Body of pancreas (tissue), 4 donors: ENCODE results near the gene PDHA1. TPM values are rescaled to one million over a fixed set of nuclear protein-coding genes. Genes with fewer than 3 reads are reported as not detected.

Experiments
- ATAC-seq: fragments of 150-250 bp; one replicate; pipeline ENCODE4 v1.9.1; 2016
- DNase-seq, 4 donors: peaks; one replicate each; pipeline ENCODE4 v3.0.0-alpha.2; 2019
- H3K27ac ChIP-seq, 4 donors: fragments of 200-600 bp; sonication (generic); 1 replicate in 3 of 4; 2 replicates in 1 of 4; pipeline versions ENCODE4 v1.5.1 to v1.6.1; 2016 to 2019; ENCODE audit warnings: mild to moderate bottlenecking in 1 of 4, mixed read lengths in 1 of 4, moderate library complexity in 1 of 4
- H3K27me3 ChIP-seq, 2 donors: fragments of 200-600 bp; sonication (generic); one replicate each; pipeline ENCODE4 v1.6.0; 2016; ENCODE audit warnings: mild to moderate bottlenecking in 1 of 2
- H3K36me3 ChIP-seq, 2 donors: fragments of 200-600 bp; sonication (generic); replicated peaks in 1 of 2; 2 replicates each; pipeline ENCODE4 v1.5.1; 2016; ENCODE audit warnings: low read depth in 2 of 2; ENCODE audit not compliant: insufficient read depth in 1 of 2
- H3K4me1 ChIP-seq: fragments of 200-600 bp; sonication (generic); one replicate; pipeline ENCODE4 v1.6.0; 2016
- H3K4me3 ChIP-seq, 2 donors: fragments of 200-600 bp; sonication (generic); 1 replicate in 1 of 2; 2 replicates in 1 of 2; pipeline ENCODE4 v1.5.1; 2016 to 2019
- H3K9me3 ChIP-seq, 3 donors: fragments of 200-600 bp; sonication (generic); 1 replicate in 2 of 3; 2 replicates in 1 of 3; pipeline ENCODE4 v1.5.1; 2016
- CTCF ChIP-seq, 7 experiments: fragments of 450-650 bp in 4 of 7; fragments of 200-600 bp in 3 of 7; sonication (generic) in 3 of 7; IDR thresholded peaks; one replicate each; pipeline ENCODE4 v1.5.1; 2016 to 2019; ENCODE audit warnings: antibody characterized with exemption in 7 of 7
- POLR2A ChIP-seq, 3 donors: fragments of 450-650 bp; IDR thresholded peaks; one replicate each; pipeline ENCODE4 v1.6.1; 2016; ENCODE audit warnings: antibody characterized with exemption in 3 of 3, mild to moderate bottlenecking in 2 of 3
- WGBS, 2 donors: methylation state at CpG; one replicate each; pipeline ENCODE4 v1.1.5; 2017; 5-methylcytosine and 5-hydroxymethylcytosine counted together
- intact Hi-C: fragments of 100-400 bp; cut with DNase I; formaldehyde crosslinking; loops from one replicate; pipeline ENCODE4 v1.15.1; 2023
- total RNA-seq, 2 donors: library from RNA; depleted of rRNA; stranded (reverse); fragments of >200 nt; gene quantifications; one replicate each; pipeline ENCODE4 v1.1.0, GENCODE V29; 2016

Gene PDHA1
- total RNA-seq, 2 donors from 2014 or later = 73.7 to 83.7 TPM

- H3K27ac ChIP-seq = peak overlapping the region in 3 of 4 donors; percentile 72 to 95 (median 92)
- peaks cover 7% of the 10 kb centered on the region for H3K4me1 ChIP-seq
- no peaks in the 10 kb centered on the region for H3K9me3 ChIP-seq
- H3K4me3 ChIP-seq = peak overlapping the region in 1 of 2 donors; percentile 41
- intact Hi-C loops = no loop called here
- DNase-seq (peak in 3 of 4 donors; percentile 26 to 60 (median 45)), ATAC-seq (peak; percentile 10)
- H3K36me3 ChIP-seq = no peaks in the 10 kb centered on the region
- WGBS, 2 donors = 0 to 1% methylated on average over 4 to 10 of the region's 10 CpGs
- no peaks in the 10 kb centered on the region for H3K27me3 ChIP-seq
- TF ChIP-seq POLR2A (IDR thresholded peaks at IDR 0.05) (no peak), CTCF (IDR thresholded peaks at IDR 0.05) (no peak)
Observed at GRCh38 chrX:19344661-19345060, 934 bp downstream of the PDHA1 start.

DNA sequence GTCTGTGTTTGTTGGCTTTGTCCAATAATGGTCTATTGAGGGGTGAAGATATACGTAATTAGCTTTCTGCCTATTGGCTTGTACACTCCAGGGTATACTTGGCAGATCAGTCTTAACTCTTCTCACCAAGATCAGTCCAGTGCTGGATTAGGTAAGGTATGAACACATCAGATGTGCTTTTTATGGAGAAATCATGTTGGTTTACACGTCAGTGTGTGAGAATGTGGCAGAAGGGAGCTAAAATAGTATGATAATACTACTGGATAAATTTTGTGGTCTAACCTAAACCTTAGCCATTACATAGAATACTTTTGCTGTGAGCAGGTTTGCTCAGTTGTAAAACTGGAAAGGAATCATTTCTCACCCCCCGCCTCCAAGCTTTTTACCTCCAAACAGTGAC is 4.2 kb downstream of the PDHA1 start:
- no peak for ATAC-seq
- intact Hi-C loops = no loop called here
- WGBS, 2 donors = 47 to 55% methylated on average over 3 of the region's 3 CpGs

GRCh38 chrX:19349264-19349663 is 5.5 kb downstream of the PDHA1 start:
- no peak overlapping the region for H3K4me3 ChIP-seq
- DNase-seq (no peak), ATAC-seq (no peak)
- 89 to 93% methylated on average over 2 of the region's 2 CpGs for WGBS, 2 donors
- no peaks in the 10 kb centered on the region for H3K27me3 ChIP-seq
- intact Hi-C loops = no loop called here
- peaks cover 7% of the 10 kb centered on the region for H3K4me1 ChIP-seq
- H3K9me3 ChIP-seq = no peaks in the 10 kb centered on the region
- no peak for TF ChIP-seq CTCF (IDR thresholded peaks at IDR 0.05)
- no peak for TF ChIP-seq POLR2A (IDR thresholded peaks at IDR 0.05)
- peaks cover 0 to 8% of the 10 kb centered on the region in 2 donors for H3K36me3 ChIP-seq
- no peak overlapping the region for H3K27ac ChIP-seq

More for the DNA sequence above, 4.2 kb downstream of the PDHA1 start:
- TF ChIP-seq CTCF (IDR thresholded peaks at IDR 0.05) (no peak), POLR2A (IDR thresholded peaks at IDR 0.05) (no peak)
- Histone ChIP-seq H3K4me3 (no peak overlapping the region), H3K9me3 (no peaks in the 10 kb centered on the region), H3K36me3 (peaks cover 0 to 5% of the 10 kb centered on the region in 2 donors), H3K27ac (no peak overlapping the region), H3K4me1 (peaks cover 7% of the 10 kb centered on the region), H3K27me3 (no peaks in the 10 kb centered on the region)
- DNase-seq = no peak

DNA sequence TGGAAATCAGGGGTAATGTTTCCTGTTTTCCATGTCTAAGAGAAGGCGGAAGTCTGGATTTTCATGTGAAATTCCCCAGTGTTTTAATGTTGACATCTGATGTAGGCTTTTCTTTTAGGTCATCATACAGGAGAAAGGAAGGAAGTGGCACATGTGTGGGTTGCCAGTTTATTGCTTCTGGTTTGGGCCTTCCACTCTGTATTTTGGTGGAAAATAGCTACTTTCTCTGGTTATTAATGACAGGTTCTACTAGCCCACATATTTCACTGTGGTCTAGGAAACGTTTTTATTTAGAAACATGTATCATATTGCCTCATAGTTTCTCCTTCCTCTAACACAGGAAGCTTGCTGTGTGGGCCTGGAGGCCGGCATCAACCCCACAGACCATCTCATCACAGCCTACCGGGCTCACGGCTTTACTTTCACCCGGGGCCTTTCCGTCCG is 7.2 kb downstream of the PDHA1 start:
- H3K36me3 ChIP-seq = peaks cover 0 to 10% of the 10 kb centered on the region in 2 donors
- TF ChIP-seq POLR2A (IDR thresholded peaks at IDR 0.05) (no peak), CTCF (IDR thresholded peaks at IDR 0.05) (no peak)
- H3K27me3 ChIP-seq = no peaks in the 10 kb centered on the region
- intact Hi-C loops = no loop called here
- H3K27ac ChIP-seq = no peak overlapping the region
- H3K4me3 ChIP-seq = no peak overlapping the region
- WGBS, 2 donors = 69 to 79% methylated on average over 8 of the region's 8 CpGs
- H3K4me1 ChIP-seq = peaks cover 7% of the 10 kb centered on the region
- DNase-seq (no peak), ATAC-seq (no peak)
- no peaks in the 10 kb centered on the region for H3K9me3 ChIP-seq

- no peak overlapping the region for H3K4me3 ChIP-seq
- ATAC-seq (no peak), DNase-seq (no peak)
- no peaks in the 10 kb centered on the region for H3K4me1 ChIP-seq
- intact Hi-C loops = no loop called here
- WGBS, 2 donors = 82 to 91% methylated on average over 6 of the region's 6 CpGs
- H3K27me3 ChIP-seq = no peaks in the 10 kb centered on the region
- no peak for TF ChIP-seq POLR2A (IDR thresholded peaks at IDR 0.05)
- H3K9me3 ChIP-seq = no peaks in the 10 kb centered on the region
- peaks cover 0 to 18% of the 10 kb centered on the region in 2 donors for H3K36me3 ChIP-seq
- H3K27ac ChIP-seq = no peak overlapping the region
Observed at GRCh38 chrX:19354625-19355024, 10.9 kb downstream of the PDHA1 start.
